Endodermal cell (in vitro differentiated cells): ENCODE measurements around the gene SERINC2. TPM values are rescaled to one million over a fixed set of nuclear protein-coding genes. Genes with fewer than 3 reads are reported as not detected.

Experiments used
- DNase-seq: peaks from one replicate; pipeline ENCODE4 v3.0.0-alpha.2; 2017
- H3K27ac ChIP-seq: 2 replicates; pipeline ENCODE4 v1.5.1; 2013; ENCODE audit warnings: mild to moderate bottlenecking, low read depth, low read length, moderate library complexity
- H3K27me3 ChIP-seq: 2 replicates; pipeline ENCODE4 v1.6.1; 2013; ENCODE audit warnings: mild to moderate bottlenecking, low read length, moderate library complexity; ENCODE audit not compliant: insufficient read depth, control insufficient read depth, poor library complexity, severe bottlenecking
- H3K36me3 ChIP-seq: 2 replicates; pipeline ENCODE4 v1.7.0; 2013; ENCODE audit warnings: mild to moderate bottlenecking, low read length, moderate library complexity; ENCODE audit not compliant: control insufficient read depth, insufficient read depth
- H3K4me1 ChIP-seq: one replicate; pipeline ENCODE4 v1.7.0; 2013; ENCODE audit warnings: low read length; ENCODE audit not compliant: control insufficient read depth, insufficient read depth
- H3K4me3 ChIP-seq: 2 replicates; pipeline ENCODE4 v1.5.1; 2013; ENCODE audit warnings: mild to moderate bottlenecking, low read length, moderate library complexity
- H3K9ac ChIP-seq: 2 replicates; pipeline ENCODE4 v1.6.1; 2013; ENCODE audit warnings: mild to moderate bottlenecking, low read length, moderate library complexity; ENCODE audit not compliant: poor library complexity, severe bottlenecking; ENCODE audit errors: extremely low read depth
- H3K9me3 ChIP-seq: 2 replicates; pipeline ENCODE4 v1.6.1; 2013; ENCODE audit warnings: mild to moderate bottlenecking, low read length, moderate library complexity; ENCODE audit not compliant: control insufficient read depth
- H3K27ac Mint-ChIP-seq: 2 replicates; pipeline ENCODE4 v1.8.0; 2020; ENCODE audit warnings: mixed read lengths
- H3K27me3 Mint-ChIP-seq: 2 replicates; pipeline ENCODE4 v1.8.0; 2021; ENCODE audit warnings: mild to moderate bottlenecking, mixed read lengths; ENCODE audit not compliant: insufficient read depth
- H3K36me3 Mint-ChIP-seq: 2 replicates; pipeline ENCODE4 v1.8.0; 2020; ENCODE audit warnings: low read depth, mixed read lengths
- H3K4me1 Mint-ChIP-seq: 2 replicates; pipeline ENCODE4 v1.8.0; 2020; ENCODE audit warnings: mixed read lengths
- H3K4me3 Mint-ChIP-seq: 2 replicates; pipeline ENCODE4 v1.8.0; 2020; ENCODE audit warnings: mild to moderate bottlenecking, moderate library complexity, mixed read lengths
- H3K9me3 Mint-ChIP-seq: 2 replicates; pipeline ENCODE4 v1.8.0; 2020; ENCODE audit warnings: mild to moderate bottlenecking, mixed read lengths
- WGBS, 2 experiments: methylation state at CpG; one replicate each; pipeline versions ENCODE4 v1.1.5 to v1.1.7; 2013; ENCODE audit warnings: missing lambda C conversion rate in 2 of 2, mixed read lengths in 1 of 2; ENCODE audit not compliant: insufficient coverage in 1 of 2, insufficient read length in 1 of 2; 5-methylcytosine and 5-hydroxymethylcytosine counted together
- total RNA-seq, 2 donors: library from RNA; stranded (reverse); fragmentation: NEBNext Ultra II Directional in 1 of 2; extraction: Animal tissue kit (Norgen Biotek cat#: 25700) in 1 of 2; gene quantifications; 2 replicates in 1 of 2; 3 replicates in 1 of 2; pipeline ENCODE4 v1.2.1, GENCODE V29; 2021
- TF ChIP-seq, protein P1 (sequence below): fragments of 200-600 bp; sonication (generic); conservative IDR thresholded peaks from 2 replicates; pipeline ENCODE4 v1.5.0; 2021; ENCODE audit warnings: antibody characterized with exemption, mild to moderate bottlenecking

The SERINC2 gene
- total RNA-seq, 2 donors from 2014 or later = 25.9 to 35.1 TPM

- no peaks in the 10 kb centered on the region for H3K36me3 ChIP-seq
- DNase-seq = peak; percentile 82
- Mint-ChIP-seq H3K27me3 (peaks cover 8% of the 10 kb centered on the region), H3K36me3 (no peaks in the 10 kb centered on the region), H3K4me1 (peaks cover 29% of the 10 kb centered on the region), H3K4me3 (no peak overlapping the region), H3K27ac (peak overlapping the region; percentile 81), H3K9me3 (no peaks in the 10 kb centered on the region)
- peak overlapping the region; percentile 45 for H3K27ac ChIP-seq
- H3K4me1 ChIP-seq = peaks cover 17% of the 10 kb centered on the region
- TF ChIP-seq, protein P1, sequence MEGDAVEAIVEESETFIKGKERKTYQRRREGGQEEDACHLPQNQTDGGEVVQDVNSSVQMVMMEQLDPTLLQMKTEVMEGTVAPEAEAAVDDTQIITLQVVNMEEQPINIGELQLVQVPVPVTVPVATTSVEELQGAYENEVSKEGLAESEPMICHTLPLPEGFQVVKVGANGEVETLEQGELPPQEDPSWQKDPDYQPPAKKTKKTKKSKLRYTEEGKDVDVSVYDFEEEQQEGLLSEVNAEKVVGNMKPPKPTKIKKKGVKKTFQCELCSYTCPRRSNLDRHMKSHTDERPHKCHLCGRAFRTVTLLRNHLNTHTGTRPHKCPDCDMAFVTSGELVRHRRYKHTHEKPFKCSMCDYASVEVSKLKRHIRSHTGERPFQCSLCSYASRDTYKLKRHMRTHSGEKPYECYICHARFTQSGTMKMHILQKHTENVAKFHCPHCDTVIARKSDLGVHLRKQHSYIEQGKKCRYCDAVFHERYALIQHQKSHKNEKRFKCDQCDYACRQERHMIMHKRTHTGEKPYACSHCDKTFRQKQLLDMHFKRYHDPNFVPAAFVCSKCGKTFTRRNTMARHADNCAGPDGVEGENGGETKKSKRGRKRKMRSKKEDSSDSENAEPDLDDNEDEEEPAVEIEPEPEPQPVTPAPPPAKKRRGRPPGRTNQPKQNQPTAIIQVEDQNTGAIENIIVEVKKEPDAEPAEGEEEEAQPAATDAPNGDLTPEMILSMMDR = no peak
- no peak overlapping the region for H3K9ac ChIP-seq
- 64 to 81% methylated on average over 6 to 8 of the region's 8 CpGs for WGBS, 2 experiments
- no peak overlapping the region for H3K4me3 ChIP-seq
- H3K27me3 ChIP-seq = no peaks in the 10 kb centered on the region
- H3K9me3 ChIP-seq = no peaks in the 10 kb centered on the region
Observed at GRCh38 chr1:31376375-31377134, 36.5 kb upstream of the SERINC2 start.

DNA sequence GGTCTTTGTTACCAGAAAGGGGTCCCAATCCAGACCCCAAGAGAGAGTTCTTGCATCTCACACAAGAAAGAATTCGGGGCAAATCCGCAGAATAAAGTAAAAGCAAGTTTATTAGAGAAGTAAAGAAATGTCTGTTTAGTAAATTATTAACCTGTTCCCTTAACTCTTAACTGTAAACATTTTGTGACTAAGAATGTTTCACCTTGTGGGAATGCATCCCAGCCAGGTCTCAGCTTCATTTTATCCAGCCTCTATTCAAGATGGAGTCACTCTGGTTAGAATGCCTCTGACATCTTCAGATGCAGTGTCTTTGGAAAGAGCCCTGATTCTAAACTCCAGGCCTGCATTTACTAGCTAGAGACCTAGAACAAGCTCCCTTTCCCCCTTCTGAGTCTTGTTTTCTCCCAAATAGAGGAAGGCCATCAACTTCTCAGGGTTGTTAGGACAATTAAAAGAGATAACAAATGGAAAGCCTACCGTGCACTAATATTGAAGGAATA is 35.6 kb upstream of the SERINC2 start:
- no peak overlapping the region for H3K4me3 ChIP-seq
- H3K27ac Mint-ChIP-seq = no peak overlapping the region
- H3K9ac ChIP-seq = no peak overlapping the region
- TF ChIP-seq, protein P1 = no peak
- no peaks in the 10 kb centered on the region for H3K9me3 ChIP-seq
- no peaks in the 10 kb centered on the region for H3K27me3 ChIP-seq
- 80 to 98% methylated on average over 1 to 3 of the region's 3 CpGs for WGBS, 2 experiments
- H3K27me3 Mint-ChIP-seq = peaks cover 8% of the 10 kb centered on the region
- H3K27ac ChIP-seq = no peak overlapping the region
- H3K9me3 Mint-ChIP-seq = no peaks in the 10 kb centered on the region
- peaks cover 21% of the 10 kb centered on the region for H3K4me1 Mint-ChIP-seq
- H3K4me3 Mint-ChIP-seq = no peak overlapping the region
- no peaks in the 10 kb centered on the region for H3K36me3 ChIP-seq
- H3K4me1 ChIP-seq = peaks cover 17% of the 10 kb centered on the region
- peak; percentile 16 for DNase-seq
- H3K36me3 Mint-ChIP-seq = no peaks in the 10 kb centered on the region

DNA sequence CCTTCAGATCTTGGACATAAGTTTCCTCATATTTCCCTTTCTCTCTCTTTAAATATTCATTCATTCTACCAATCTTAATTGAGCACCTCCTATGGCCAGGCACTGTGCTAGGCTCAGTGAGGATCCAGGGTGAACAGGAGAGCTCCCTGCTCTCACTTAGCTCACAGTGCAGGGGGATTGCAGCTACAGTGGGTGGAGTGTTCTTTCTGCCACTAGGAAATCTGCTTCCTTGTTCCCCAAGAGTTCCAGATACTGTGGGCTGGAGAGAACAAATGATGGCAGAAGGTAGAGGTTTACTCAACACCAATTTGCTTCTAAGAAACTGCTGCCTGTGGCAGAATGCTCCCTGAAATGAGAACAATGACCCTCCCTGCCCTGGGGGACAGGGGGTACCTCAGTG is 35.0 kb upstream of the SERINC2 start:
- peak; percentile 28 for DNase-seq
- TF ChIP-seq, protein P1 = no peak
- Histone ChIP-seq H3K9ac (no peak overlapping the region), H3K36me3 (no peaks in the 10 kb centered on the region), H3K4me1 (peaks cover 12% of the 10 kb centered on the region), H3K4me3 (no peak overlapping the region), H3K9me3 (no peaks in the 10 kb centered on the region), H3K27ac (no peak overlapping the region), H3K27me3 (no peaks in the 10 kb centered on the region)
- Mint-ChIP-seq H3K4me1 (peaks cover 17% of the 10 kb centered on the region), H3K27me3 (peaks cover 5% of the 10 kb centered on the region), H3K9me3 (no peaks in the 10 kb centered on the region), H3K27ac (no peak overlapping the region), H3K4me3 (no peak overlapping the region), H3K36me3 (no peaks in the 10 kb centered on the region)
